HepG2 (cell line): ENCODE measurements around the gene UPK1A. TPM values are rescaled to one million over a fixed set of nuclear protein-coding genes. Genes with fewer than 3 reads are reported as not detected.

ENCODE experiments used
- BHLHE40 ChIP-seq: IDR thresholded peaks from 2 replicates; pipeline ENCODE4 v1.6.1; 2011; ENCODE audit warnings: low read length, improper control_type of control experiment
- GATA4 ChIP-seq: sonication (generic); IDR thresholded peaks from 2 replicates; pipeline ENCODE4 v1.6.1; 2016; ENCODE audit warnings: antibody characterized with exemption, low read depth, borderline replicate concordance
- MIER2 ChIP-seq: IDR thresholded peaks from 2 replicates; pipeline ENCODE4 v1.6.1; 2016; ENCODE audit warnings: missing biosample characterization, missing genetic modification reagents
- ZBTB1 ChIP-seq: sonication (generic); formaldehyde crosslinking; IDR thresholded peaks from 2 replicates; pipeline ENCODE4 v1.4.0; 2020; ENCODE audit warnings: missing genetic modification reagents, borderline replicate concordance
- ZFP82 ChIP-seq: sonication (generic); formaldehyde crosslinking; IDR thresholded peaks from 2 replicates; pipeline ENCODE4 v1.5.1; 2020; ENCODE audit warnings: mild to moderate bottlenecking, missing genetic modification reagents, borderline replicate concordance
- ZFX ChIP-seq: sonication (generic); formaldehyde crosslinking; IDR thresholded peaks from 2 replicates; pipeline ENCODE4 v1.4.0; 2020; ENCODE audit warnings: mild to moderate bottlenecking, low read depth, missing genetic modification reagents, moderate library complexity
- ZNF547 ChIP-seq: sonication (generic); formaldehyde crosslinking; IDR thresholded peaks from 2 replicates; pipeline ENCODE4 v1.5.1; 2020; ENCODE audit warnings: mild to moderate bottlenecking, missing genetic modification reagents
- ZNF790 ChIP-seq: sonication (generic); formaldehyde crosslinking; IDR thresholded peaks from 2 replicates; pipeline ENCODE4 v1.8.0; 2022; ENCODE audit warnings: missing genetic modification reagents, mild to moderate bottlenecking, borderline replicate concordance
- polyA plus RNA-seq, 8 experiments: library from polyadenylated mRNA; depleted of rRNA in 3 of 8; stranded (reverse) in 7 of 8; unstranded in 1 of 8; fragments of >200 nt; fragmentation: Illumina TruSeq in 4 of 8; extraction: Trizol in 4 of 8; gene quantifications; 2 replicates each; pipeline versions ENCODE4 v1.2.1 to v1.2.3, GENCODE V29; 2011 to 2016; ENCODE audit warnings: low read depth in 4 of 8, missing spikeins in 1 of 8, mixed read lengths in 1 of 8; ENCODE audit not compliant: insufficient read depth in 1 of 8
- total RNA-seq, 5 experiments: library from RNA; depleted of rRNA; stranded (reverse); fragments of >200 nt; fragmentation: Illumina TruSeq; extraction: Trizol; gene quantifications; 2 replicates each; pipeline ENCODE4 v1.2.3, GENCODE V29; 2016; ENCODE audit warnings: low read depth in 1 of 5
- TF ChIP-seq, protein P1 (sequence below): sonication (generic); formaldehyde crosslinking; IDR thresholded peaks from 2 replicates; pipeline ENCODE4 v1.5.1; 2020; ENCODE audit warnings: mild to moderate bottlenecking, moderate library complexity, missing genetic modification reagents
- TF ChIP-seq, protein P2 (sequence below): sonication (generic); formaldehyde crosslinking; IDR thresholded peaks from 2 replicates; pipeline ENCODE4 v1.4.0; 2020; ENCODE audit warnings: missing genetic modification reagents
- TF ChIP-seq, protein P3 (sequence below): sonication (generic); formaldehyde crosslinking; IDR thresholded peaks from 2 replicates; pipeline ENCODE4 v1.5.0; 2020; ENCODE audit warnings: mild to moderate bottlenecking, missing genetic modification reagents, borderline replicate concordance
- TF ChIP-seq, protein P4 (sequence below): sonication (generic); formaldehyde crosslinking; conservative IDR thresholded peaks from 2 replicates; pipeline ENCODE4 v1.4.0; 2020; ENCODE audit warnings: missing genetic modification reagents
- TF ChIP-seq, protein P5 (sequence below): sonication (generic); formaldehyde crosslinking; IDR thresholded peaks from 2 replicates; pipeline ENCODE4 v1.4.0; 2020; ENCODE audit warnings: missing genetic modification reagents
- TF ChIP-seq, protein P6 (sequence below): sonication (generic); formaldehyde crosslinking; IDR thresholded peaks from 2 replicates; pipeline ENCODE4 v1.4.0; 2020; ENCODE audit warnings: mild to moderate bottlenecking, missing genetic modification reagents
- TF ChIP-seq, protein P7 (sequence below): sonication (generic); formaldehyde crosslinking; IDR thresholded peaks from 2 replicates; pipeline ENCODE4 v1.4.0; 2020; ENCODE audit warnings: missing genetic modification reagents, borderline replicate concordance

The UPK1A gene
- total and polyA plus RNA-seq, 2 of the 13 experiments (the other 11 are each of a cell fraction or from before 2014, with no cell fraction given): 2.9 TPM; not detected in 1

DNA sequence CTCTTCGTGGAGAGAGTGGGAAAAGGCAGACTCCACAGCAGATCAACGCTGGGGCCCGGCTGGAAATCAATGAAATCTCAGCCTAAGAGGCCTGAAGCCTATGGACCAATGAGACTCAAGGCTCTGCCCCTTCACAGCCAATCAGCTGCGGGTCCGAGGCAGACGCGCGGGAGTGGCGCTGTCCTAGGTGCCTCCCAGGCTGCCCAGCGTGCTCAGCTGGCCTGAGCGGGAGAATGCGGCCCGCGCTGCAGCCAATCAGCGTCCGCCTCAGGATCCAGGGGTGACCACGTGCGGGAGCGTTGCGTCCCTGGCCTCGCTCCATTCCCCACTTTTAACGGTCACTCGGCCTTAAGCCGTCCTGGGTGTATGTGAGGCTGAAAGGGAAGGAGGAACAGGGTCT lies 37.9 kb downstream of the UPK1A start, which contains the start of gene ZBTB32 (continued):
- TF ChIP-seq, protein P1, sequence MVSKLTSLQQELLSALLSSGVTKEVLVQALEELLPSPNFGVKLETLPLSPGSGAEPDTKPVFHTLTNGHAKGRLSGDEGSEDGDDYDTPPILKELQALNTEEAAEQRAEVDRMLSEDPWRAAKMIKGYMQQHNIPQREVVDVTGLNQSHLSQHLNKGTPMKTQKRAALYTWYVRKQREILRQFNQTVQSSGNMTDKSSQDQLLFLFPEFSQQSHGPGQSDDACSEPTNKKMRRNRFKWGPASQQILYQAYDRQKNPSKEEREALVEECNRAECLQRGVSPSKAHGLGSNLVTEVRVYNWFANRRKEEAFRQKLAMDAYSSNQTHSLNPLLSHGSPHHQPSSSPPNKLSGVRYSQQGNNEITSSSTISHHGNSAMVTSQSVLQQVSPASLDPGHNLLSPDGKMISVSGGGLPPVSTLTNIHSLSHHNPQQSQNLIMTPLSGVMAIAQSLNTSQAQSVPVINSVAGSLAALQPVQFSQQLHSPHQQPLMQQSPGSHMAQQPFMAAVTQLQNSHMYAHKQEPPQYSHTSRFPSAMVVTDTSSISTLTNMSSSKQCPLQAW: no peak
- TF ChIP-seq, protein P2, sequence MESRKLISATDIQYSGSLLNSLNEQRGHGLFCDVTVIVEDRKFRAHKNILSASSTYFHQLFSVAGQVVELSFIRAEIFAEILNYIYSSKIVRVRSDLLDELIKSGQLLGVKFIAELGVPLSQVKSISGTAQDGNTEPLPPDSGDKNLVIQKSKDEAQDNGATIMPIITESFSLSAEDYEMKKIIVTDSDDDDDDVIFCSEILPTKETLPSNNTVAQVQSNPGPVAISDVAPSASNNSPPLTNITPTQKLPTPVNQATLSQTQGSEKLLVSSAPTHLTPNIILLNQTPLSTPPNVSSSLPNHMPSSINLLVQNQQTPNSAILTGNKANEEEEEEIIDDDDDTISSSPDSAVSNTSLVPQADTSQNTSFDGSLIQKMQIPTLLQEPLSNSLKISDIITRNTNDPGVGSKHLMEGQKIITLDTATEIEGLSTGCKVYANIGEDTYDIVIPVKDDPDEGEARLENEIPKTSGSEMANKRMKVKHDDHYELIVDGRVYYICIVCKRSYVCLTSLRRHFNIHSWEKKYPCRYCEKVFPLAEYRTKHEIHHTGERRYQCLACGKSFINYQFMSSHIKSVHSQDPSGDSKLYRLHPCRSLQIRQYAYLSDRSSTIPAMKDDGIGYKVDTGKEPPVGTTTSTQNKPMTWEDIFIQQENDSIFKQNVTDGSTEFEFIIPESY (CRISPR knock-in tag): peak; percentile 66
- TF ChIP-seq, protein P3, sequence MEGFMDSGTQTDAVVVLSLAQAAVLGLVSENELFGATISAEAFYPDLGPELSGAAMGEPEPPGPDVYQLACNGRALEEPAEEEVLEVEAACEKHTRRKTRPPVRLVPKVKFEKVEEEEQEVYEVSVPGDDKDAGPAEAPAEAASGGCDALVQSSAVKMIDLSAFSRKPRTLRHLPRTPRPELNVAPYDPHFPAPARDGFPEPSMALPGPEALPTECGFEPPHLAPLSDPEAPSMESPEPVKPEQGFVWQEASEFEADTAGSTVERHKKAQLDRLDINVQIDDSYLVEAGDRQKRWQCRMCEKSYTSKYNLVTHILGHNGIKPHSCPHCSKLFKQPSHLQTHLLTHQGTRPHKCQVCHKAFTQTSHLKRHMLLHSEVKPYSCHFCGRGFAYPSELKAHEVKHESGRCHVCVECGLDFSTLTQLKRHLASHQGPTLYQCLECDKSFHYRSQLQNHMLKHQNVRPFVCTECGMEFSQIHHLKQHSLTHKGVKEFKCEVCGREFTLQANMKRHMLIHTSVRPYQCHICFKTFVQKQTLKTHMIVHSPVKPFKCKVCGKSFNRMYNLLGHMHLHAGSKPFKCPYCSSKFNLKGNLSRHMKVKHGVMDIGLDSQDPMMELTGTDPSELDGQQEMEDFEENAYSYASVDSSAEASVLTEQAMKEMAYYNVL (CRISPR knock-in tag): no peak
- TF ChIP-seq MIER2 (CRISPR knock-in tag) (0 out of 2 replicates have a peak, but pooled peaks have one; percentile 42), BHLHE40 (no peak), ZFP82 (CRISPR knock-in tag) (no peak), ZNF790 (CRISPR knock-in tag) (no peak), ZNF547 (CRISPR knock-in tag) (no peak), GATA4 (no peak), ZBTB1 (CRISPR knock-in tag) (no peak), ZFX (CRISPR knock-in tag) (no peak)
- TF ChIP-seq, protein P4, sequence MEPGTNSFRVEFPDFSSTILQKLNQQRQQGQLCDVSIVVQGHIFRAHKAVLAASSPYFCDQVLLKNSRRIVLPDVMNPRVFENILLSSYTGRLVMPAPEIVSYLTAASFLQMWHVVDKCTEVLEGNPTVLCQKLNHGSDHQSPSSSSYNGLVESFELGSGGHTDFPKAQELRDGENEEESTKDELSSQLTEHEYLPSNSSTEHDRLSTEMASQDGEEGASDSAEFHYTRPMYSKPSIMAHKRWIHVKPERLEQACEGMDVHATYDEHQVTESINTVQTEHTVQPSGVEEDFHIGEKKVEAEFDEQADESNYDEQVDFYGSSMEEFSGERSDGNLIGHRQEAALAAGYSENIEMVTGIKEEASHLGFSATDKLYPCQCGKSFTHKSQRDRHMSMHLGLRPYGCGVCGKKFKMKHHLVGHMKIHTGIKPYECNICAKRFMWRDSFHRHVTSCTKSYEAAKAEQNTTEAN: no peak
- TF ChIP-seq, protein P5, sequence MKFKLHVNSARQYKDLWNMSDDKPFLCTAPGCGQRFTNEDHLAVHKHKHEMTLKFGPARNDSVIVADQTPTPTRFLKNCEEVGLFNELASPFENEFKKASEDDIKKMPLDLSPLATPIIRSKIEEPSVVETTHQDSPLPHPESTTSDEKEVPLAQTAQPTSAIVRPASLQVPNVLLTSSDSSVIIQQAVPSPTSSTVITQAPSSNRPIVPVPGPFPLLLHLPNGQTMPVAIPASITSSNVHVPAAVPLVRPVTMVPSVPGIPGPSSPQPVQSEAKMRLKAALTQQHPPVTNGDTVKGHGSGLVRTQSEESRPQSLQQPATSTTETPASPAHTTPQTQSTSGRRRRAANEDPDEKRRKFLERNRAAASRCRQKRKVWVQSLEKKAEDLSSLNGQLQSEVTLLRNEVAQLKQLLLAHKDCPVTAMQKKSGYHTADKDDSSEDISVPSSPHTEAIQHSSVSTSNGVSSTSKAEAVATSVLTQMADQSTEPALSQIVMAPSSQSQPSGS (CRISPR knock-in tag): no peak
- TF ChIP-seq, protein P6, sequence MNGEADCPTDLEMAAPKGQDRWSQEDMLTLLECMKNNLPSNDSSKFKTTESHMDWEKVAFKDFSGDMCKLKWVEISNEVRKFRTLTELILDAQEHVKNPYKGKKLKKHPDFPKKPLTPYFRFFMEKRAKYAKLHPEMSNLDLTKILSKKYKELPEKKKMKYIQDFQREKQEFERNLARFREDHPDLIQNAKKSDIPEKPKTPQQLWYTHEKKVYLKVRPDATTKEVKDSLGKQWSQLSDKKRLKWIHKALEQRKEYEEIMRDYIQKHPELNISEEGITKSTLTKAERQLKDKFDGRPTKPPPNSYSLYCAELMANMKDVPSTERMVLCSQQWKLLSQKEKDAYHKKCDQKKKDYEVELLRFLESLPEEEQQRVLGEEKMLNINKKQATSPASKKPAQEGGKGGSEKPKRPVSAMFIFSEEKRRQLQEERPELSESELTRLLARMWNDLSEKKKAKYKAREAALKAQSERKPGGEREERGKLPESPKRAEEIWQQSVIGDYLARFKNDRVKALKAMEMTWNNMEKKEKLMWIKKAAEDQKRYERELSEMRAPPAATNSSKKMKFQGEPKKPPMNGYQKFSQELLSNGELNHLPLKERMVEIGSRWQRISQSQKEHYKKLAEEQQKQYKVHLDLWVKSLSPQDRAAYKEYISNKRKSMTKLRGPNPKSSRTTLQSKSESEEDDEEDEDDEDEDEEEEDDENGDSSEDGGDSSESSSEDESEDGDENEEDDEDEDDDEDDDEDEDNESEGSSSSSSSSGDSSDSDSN (CRISPR knock-in tag): no peak
- TF ChIP-seq, protein P7, sequence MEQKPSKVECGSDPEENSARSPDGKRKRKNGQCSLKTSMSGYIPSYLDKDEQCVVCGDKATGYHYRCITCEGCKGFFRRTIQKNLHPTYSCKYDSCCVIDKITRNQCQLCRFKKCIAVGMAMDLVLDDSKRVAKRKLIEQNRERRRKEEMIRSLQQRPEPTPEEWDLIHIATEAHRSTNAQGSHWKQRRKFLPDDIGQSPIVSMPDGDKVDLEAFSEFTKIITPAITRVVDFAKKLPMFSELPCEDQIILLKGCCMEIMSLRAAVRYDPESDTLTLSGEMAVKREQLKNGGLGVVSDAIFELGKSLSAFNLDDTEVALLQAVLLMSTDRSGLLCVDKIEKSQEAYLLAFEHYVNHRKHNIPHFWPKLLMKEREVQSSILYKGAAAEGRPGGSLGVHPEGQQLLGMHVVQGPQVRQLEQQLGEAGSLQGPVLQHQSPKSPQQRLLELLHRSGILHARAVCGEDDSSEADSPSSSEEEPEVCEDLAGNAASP (CRISPR knock-in tag): no peak
